HTERT RPE-1 (cell line): ENCODE results near the gene PLCXD3.

Source experiments
- in situ Hi-C: fragments of 300-500 bp; cut with MboI; formaldehyde crosslinking; loops from 4 replicates; pipeline ENCODE4 v1.14.3; 2020; ENCODE audit warnings: low sequenced_read_pairs

The PLCXD3 gene

DNA sequence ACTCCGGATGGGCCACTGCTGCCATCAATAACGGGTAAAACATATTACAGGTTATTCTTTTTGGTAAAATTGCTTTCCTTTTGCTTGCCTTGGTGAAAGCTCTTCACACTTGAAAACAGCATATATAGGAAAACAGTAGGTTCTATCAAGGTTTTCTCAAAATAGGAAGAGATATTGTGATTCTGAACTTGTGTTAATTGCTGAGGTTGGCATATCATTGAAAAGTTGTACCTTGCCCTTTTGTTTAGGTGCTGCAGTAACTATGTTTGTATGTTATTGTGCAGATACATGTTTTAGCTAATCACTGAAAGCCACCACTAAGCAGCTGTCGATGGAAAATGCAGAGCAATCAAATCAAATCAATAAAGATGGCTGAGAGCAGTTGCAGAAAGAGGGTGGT is 219.1 kb downstream of the PLCXD3 start:
- in situ Hi-C loops: no loop called here

DNA sequence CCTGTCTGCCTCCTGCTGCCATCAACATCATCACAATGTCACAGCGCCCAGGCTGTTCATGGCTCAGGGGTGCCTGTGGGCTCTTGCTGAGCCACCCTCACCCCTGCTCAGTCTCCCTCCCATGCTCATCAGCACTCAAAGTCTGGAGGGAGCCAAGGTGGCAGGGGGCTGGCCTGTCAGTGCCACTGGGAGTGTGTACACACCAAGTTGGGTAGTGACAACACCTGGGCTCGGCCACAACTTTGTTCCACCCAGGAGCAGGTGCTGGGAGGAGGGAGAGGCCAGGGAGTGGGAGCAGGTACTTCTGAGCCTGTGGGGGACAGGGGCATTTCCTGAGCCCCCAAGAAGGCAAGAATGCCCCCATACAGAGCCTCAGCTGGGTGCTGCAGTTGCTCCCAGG is 219.6 kb downstream of the PLCXD3 start:
- in situ Hi-C loops: no loop called here

DNA sequence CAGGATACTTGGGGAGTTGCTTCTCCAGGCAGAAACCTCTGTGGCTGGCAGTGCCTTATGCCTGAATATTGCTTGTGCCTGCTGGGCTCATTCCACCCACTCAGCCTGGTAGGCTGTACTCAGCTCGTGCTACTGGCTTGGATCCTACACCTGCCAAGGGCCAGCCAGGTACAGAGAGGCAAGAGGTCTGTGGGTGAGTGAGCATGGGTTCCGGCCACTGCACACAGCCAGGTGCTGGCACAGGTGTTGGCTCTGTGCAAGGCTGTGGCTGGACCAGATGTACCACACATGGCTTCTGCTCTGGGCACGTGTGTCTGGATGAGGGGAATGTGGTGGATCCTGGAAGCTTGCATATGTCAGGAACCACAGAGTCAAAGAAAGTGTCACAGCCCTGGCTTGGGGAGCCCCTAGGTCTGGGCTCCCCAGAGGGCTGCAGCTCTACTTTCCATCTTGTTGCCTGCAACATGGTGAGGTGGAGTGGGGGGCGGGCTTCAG is 220.4 kb downstream of the PLCXD3 start:
- in situ Hi-C loops: no loop called here

DNA sequence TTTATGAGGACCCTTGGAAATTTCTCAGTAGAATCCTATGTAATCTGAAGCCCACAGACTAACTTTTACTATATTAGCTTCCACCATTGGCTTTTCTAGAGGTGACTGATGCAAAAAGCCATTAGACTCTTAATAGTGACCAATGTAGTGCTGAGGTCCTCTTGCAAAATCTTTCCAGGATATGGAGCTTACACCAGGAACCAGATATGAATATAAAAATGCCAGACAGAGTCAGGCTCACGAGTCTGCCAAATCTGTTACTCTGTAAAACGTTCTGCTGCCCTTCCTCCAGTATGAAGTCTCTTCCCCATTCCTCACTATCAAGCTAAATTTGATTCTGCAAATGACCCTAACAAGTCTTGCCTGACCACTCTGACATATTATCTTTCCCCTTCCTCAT is 223.7 kb downstream of the PLCXD3 start:
- in situ Hi-C loops: no loop called here

DNA sequence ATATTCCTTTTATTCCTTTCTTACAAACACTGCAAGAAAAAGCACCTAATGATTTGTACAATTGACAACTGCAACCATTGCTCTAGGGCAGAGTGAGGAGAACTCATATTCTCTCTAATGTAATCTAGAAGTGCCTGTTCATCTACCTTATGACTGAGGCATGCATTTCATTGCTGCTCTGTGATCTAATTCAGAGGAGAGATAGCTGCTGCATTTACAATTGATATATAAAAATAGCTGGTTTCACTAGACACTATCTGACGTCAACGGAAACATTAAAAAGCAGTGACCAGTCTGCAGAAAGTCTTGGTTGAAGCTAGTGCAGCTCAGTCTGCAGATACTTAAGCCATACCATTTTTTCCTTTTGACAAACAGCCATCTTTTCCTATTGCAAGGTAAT is 224.2 kb downstream of the PLCXD3 start:
- in situ Hi-C loops: no loop called here

DNA sequence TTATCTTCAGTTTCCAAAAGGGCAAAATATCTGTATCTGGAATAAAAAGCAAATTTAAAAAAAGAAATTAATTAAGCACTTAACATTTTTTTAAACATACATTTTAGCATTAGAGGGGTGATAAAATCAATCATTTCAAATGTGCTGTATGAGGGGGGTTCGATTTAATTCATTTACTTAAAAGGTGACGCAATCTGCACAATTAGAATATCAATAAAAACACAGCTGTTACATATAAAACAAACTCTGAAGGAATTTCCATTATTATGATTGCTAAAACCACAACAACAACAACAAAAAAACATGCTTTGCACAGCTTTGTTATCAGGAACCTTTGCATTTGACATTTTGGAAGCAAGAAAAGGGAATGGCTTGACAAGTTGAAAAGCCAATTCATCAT is 225.5 kb downstream of the PLCXD3 start:
- in situ Hi-C loops: no loop called here

DNA sequence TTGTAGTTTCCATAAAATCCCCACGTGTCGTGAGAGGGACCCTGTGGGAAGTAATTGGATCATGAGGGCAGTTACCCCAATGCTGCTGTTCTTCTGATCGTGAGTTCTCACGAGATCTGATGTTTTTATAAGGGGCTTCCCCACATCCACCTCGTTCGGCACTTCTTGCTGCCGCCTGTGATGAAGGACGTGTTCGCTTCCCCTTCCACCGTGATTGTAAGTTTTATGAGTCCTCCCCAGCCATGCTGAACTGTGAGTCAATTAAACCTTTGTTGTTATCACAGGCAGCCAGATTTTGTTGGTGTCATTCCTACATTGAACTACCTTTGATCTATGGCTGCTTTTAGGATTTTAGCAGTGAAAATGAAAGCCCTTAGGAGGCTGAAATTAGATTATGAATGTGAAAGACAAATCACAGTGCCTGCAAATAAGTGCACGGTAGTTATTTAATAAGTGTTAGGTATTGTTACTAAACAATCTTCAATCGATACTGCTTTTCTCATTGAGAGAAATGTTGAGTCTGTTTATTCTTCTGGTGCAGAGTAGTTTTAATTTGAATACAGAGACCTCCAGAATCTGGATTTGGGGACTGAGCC is 229.1 kb downstream of the PLCXD3 start:
- in situ Hi-C loops: no loop called here

DNA sequence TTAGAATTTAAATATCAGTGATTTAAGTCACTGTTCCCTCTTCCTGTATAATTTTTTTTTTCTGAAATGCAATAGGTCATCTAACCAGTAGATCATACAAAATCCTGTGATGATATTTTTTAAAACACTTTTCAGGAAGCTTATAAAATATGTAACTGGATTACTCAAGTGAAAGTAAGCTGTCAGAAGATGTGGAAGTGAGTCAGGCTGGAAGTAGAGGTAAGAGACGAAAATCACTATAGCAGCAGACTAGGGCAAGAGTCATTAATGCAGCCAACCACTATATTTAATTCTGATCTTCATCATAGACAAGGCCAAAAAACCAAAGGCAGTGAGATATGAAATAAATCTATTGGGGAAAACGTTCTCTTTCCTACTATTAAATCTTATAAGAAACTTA is 231.4 kb downstream of the PLCXD3 start:
- in situ Hi-C loops: no loop called here

DNA sequence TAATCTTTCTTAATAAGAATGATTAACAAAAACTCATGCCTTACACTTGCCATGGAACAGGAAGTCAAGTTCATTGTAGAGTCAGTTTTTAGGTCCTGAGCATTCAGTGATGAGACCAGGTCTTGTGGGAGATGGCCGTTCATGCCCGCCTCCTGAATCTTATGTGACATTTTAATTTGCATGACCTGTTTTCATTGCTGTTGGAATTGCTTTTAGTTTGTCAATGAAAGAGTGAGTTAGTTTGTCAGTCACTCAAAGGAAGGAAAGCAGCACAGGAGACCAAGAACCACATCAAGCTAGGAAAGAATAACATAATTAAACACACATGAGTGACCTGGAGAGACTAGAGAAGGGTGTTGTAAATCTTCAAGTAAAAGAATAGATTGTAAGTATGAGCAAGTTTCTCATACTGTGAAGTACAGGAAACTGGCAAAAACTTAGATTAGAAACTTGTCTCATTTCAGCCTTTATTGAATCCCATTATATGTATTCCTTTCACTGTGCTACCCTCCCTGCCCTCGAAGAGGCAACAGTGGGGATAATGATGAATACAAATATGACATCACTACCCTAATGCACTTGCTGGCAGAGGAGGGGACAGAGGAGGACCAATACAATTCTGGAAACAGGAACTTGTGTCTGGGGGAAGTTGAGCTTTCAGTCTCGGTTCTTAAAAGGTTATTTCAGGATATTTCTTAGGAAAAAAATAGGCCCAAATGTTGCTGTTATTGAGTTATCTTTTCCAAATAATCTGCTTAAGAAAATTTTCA is 232.7 kb downstream of the PLCXD3 start:
- in situ Hi-C loops: no loop called here

DNA sequence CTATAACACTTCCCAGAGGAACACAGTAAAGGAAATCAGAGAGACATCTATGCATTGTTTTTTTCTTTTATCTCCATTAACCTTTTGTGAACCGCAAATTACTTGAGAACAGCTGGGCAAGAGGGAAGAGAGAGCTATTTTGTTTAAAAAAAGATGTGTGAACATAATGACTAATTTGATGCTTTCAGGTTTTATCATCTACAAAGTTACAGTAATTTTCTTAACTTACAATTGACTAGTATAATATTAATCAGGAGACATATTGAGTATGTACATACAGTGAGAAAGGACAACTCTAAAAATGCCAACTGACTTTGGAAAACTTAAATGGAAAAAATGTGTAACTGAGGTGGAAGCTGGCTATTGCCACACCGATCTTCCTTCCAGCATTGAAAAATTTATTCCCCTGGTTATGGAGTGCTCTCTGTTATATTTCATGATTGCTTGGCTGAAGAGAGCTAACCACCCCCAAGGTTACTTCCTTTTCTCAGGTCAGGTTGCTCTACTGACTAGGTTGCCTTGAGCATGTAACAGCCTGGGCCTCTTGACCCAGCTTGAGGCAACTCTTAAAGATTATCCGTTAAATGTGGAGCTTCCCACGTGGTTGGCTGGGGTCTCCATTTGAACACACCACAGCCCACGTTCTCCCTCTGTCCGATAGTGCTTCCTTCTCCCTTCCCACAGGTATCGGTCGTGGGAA is 234.4 kb downstream of the PLCXD3 start:
- in situ Hi-C loops: no loop called here

DNA sequence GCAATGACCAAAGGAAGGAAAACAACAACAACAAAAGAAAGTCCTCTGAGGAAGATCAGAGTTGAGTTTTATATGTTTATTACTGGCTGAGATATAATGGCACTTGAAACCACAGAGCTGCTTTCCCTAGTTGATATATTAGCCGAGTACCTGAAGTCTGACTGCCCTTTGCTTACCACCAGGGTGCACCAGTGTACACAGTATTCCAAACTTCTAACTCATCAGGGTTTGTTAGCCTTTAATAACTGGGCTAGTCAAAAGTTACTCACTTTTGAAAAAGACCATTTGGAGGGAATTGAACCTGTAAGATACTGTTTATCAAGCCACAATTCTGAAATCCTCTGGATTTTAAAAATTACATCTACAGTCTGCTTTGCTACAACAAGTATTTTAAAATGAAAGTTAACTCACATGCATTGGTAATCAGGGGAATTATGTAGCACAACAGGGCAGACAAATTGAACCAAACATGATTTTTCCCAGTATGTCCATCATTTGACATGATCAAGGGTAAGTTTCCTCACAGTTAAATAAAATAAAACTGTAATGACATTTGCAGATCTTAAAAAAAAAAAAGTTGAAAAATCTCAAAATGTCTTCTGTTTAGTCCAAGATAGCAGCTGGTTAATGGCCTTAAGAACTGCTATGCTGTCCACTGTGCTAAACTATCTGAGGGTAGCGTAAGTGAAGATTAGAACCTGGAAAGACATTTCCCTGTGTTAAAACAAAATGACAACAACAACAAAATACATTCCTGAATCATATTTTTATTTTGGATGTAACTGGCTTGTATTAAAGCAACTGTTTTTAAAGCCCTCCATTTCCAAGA is 239.8 kb downstream of the PLCXD3 start:
- in situ Hi-C loops: no loop called here

DNA sequence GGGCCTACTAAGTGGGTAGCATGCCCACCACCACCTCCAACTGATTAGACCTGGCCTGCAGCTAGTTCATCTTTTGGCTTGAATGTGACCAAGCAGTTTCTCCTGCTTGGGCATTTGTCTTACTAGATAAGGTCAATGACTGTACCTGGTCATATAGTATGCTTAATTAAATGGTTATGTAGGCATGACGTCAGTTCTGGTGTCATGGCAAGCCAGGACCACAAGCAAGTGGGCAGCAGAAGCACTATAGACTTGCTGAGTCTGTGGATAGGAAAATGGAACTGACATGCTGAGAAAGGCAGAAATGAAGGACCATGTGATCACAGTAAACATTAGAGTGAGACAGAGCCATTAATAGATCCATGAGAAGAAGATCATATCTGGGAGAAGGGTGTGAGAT is 241.5 kb downstream of the PLCXD3 start:
- in situ Hi-C loops: no loop called here

DNA sequence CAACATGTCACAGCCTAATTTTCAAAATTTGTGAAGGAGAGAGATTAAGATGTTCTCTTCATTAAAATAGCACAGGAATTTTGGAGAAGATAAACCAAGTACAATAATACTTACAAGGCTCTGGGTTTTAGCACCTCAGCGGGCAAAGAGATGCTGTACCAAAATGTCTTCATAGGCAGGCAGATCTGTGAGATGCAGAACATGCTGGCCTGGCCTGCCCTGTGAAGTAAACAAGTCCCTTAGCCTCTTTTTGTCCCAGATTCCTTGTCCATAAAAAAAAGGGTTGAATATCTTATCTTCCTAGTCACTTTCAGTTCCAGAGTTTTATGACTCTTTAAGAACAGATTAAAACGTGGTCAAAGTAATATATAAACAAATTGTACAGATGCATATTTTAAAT is 244.0 kb downstream of the PLCXD3 start:
- in situ Hi-C loops: no loop called here

DNA sequence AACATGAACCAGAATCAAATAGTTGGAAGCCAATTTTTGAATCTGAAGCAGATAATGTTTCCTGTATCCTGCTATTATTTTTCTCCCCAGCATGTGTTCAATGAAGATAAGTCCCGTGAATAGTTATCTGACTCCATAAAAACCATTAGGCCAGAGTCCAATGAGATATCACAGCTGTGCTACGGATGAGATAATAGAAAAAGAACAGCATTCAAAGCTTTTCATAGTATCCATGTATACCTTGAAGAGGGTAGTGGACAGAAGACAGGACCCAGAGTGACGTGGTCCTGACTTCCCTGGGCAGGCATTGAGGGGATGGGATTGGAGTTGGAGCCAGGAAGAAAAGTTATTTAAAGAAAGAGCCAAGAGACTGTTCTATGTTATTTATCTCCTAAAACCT is 246.4 kb downstream of the PLCXD3 start:
- in situ Hi-C loops: no loop called here

DNA sequence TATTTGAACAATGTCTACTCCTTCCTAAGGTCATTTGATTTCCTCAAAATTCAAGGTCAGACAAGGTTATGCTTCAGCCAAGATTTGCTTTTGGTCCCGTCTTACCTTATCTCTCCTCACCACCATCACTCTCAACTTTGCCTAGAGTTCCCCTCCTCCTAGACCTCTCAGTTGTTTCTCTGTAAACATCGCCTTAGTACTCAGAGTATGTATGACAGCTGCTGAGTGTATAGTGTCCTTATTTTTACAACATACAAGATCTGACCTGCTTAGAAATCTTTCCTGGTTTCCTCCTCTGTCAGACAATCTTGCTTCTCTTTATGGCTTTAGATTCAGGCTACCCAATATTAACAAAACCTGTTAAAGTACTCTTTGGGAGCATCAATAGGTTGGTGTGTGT is 247.1 kb downstream of the PLCXD3 start:
- in situ Hi-C loops: no loop called here
